NCI-H187 (cell line): ENCODE data around the gene ERO1B.
"Not testable (repeated sequence)": the region's sequence is repeated elsewhere in the genome, so short reads cannot be mapped to it uniquely, and the experiment has no call there.

ENCODE experiments used
- DNase-seq, 2 experiments: peaks; one replicate each; lab custom pipeline; 2025; lab: John Stamatoyannopoulos, UW

ERO1B gene

DNA sequence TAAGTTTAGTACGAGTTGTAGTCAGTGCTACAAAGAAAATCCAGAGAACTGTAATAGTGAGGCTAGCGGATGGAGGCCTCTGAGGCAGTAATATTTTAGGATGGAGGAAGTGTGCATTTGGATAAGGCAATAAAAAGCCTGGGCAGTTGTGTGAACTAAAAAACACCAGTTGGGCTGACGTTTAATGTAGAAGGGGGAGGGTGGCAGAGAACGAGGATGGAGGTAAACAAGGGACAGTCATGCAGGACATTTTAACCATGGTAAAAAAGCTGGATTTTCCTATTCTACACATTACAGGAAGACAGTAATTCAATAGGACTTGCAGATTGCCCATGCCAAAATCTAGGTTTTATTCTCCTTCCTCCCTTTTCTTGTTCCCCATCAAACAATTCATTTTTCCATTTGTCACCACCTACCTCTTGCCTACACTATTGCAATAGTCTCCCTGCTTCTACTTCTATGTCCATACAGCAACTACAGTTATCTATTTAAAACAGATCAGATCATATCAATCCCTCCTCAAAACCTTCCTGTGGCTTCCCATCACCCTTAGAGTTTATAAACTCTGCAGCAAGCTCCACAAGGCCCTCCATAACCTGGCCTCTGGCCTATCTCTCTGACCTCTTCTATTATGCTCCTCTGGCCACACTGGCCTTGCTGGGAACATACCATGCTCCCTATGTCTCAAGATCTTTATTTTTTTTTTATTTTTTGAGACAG is 27.7 kb downstream of the ERO1B start:
- no peak for DNase-seq

DNA sequence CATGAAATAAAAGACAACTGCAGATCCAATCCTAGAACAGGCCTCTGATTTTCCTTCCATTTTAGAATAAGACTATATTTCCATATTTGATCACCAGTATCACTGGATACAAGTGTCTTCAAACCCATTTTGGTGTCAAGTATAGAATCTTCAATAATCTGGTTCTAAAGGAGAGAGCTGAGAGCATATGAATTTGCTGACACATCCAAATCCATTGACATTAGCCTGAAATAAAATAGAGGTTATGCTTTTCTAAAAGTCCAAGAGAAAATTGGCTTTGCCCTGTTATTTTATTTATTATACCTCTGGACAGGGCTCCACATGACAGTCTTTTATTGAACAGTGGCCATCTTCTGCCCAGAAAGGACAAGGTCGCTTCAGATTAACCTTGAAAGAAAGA is 28.6 kb downstream of the ERO1B start:
- no peak for DNase-seq

DNA sequence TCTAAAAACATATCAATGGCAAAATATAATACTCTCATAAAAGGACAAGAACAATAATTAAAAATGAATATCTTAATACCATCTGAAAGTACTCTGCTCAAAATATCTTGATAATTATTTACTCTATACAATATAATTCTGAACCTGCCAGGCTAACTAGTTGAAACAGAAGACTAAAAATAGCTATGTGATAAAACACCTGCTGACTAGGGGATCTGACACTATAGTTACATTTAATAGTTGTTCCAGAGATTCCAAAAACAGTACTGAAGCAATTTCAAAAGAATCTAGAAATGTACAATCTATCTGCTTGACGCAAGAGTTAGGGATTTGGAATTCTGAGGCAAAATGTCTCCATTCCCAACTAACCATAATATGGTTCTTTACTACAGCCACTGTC is 30.2 kb downstream of the ERO1B start:
- DNase-seq: no peak

DNA sequence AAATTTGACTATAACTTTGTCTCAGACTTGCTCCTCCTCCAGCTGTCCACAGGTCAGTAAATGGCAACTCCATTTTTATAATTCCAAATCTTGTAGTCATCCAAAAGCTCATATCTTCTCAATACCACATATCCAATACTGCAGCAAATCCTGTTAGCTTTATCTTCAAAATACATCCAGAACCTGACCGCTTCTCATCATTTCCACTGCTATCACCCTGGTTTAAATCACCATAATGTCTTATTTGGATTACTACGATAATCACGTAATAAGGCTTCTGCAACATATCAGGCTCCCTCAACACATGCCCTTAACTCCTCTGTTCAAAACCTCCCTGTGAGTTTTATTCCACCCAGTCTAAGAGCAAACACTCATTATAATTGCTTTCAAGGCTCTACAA is 34.5 kb downstream of the ERO1B start:
- no peak for DNase-seq

DNA sequence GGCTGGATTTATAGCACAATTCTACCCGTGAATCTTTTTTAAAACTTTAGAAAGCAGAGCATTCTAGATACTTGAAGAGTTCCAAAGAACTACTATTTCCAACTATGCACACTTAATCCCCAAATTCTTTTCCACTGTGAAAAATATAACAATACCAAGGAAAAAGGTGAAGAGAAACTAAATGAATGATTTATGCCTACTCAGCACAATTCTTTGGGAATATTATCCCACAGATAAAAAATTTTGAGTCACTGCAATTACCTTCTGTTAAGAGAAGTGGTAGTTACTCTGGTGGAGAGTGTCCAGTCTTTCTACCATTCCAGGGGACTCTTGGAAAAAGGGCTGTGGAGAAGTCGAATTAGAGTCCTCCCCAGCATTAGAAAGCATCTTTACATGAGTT is 39.2 kb downstream of the ERO1B start:
- DNase-seq: no peak

DNA sequence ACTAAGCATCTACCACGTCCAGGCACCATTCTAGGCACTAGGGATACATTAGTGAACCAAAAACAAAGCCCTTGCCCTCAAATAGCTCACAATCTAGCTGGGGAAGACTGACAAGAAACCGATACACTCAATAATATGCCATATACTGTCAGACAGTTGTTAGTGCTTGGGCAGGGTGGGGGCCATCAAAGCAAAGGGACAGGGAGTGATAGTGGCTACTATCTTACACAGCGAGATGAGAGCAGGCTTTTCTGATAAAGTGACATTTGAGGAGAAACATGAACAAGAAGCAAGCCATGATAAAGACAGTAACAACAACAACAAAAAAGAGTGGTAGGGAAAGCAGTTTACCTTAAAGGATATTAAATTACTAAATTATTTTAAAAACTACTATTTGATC is 41.1 kb downstream of the ERO1B start:
- no peak for DNase-seq

DNA sequence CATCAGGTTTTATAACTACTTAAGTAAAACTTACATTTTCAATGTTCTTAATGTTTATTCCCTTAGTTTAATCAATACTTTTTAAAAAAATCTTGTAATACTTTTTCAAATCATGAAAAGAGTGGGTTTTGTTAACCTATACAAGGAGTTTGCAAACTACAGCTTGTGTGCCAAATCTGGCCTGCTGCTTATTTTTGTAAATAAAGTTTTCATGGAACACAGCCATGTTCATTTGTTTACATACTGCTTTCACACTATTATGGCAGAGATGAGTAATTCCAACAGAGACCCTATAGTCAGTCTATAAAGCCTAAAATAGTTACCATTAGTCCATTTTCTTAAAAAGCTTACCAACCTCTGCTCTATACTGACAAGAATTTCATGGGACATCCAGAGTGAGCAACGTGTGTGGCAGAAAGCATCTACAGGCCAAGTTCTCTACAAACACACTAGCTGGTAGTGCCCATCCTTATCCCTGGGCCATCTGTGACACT is 42.6 kb downstream of the ERO1B start:
- no peak for DNase-seq

DNA sequence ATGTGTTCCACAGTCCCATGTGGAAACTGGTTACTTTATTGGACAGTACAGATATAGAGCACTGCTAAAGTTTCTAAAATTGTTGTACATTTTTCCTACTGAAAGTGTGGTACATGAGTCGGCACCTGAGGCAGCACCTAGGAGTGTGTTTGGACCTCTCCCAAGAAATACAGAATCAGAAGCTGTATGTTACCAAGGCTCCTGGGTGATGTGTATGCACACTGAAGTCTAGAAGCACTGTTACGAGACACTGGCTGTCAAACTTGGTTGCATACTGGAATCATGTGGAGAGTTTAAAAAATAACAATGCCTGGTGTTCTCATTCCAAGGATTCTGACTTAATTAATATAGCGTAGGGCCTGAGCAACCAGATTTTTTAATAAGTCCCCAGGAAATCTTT is 46.6 kb downstream of the ERO1B start:
- DNase-seq: no peak

DNA sequence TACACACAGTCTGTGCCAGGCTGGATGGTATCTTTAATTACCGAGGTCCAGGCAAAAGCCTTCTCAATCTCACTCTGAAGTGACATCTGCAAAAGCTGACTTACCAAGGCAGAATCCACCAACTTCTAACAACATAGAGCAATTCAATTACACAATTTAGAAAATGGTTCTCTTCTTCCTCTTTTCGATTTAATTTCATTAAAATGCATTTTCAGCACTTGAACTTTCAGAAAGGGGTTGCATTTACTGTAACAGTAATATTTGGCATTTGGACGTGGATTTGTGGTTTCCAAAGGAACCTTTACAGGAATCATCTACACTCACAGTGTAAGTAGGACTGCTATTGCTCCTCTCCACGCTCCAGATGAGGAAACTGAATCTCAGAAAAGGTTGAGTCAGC is 53.3 kb downstream of the ERO1B start:
- no peak for DNase-seq

DNA sequence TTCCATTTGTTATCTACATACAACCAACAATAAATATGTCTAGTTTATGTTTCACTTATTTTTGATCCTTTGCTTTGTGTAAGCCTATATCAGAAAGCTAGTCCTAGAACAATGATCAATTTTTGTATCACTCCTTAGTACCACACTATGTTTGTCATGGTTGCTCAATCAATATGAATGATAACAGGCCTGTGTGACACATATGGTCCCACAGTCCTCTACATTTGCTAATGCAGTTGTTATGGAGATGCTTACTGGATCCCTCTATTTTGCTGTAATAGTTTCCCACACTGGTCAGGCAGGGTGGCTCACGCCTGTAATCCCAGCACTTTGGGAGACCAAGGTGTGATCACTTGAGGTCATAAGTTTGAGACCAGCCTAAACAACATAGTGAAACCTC is 59.1 kb downstream of the ERO1B start:
- no peak for DNase-seq

DNA sequence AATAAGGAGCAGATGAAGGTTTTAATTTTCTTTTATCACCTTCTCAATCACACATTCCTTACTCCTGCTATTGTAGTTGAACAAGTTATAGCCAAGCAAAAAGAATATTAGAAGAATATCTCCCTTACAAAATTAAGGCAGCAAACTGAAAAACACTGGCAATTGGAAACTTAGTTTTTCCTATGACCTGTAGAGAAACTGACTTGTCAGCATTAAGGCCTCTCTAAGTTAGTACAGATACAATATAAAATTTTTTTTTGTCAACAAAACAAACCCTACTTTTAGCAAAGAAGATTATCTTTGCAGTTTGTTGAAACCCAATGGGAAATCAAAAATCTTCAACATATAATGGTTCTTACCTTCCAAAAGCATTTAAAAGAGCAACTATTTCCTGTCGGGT is 61.3 kb downstream of the ERO1B start:
- DNase-seq: no peak

DNA sequence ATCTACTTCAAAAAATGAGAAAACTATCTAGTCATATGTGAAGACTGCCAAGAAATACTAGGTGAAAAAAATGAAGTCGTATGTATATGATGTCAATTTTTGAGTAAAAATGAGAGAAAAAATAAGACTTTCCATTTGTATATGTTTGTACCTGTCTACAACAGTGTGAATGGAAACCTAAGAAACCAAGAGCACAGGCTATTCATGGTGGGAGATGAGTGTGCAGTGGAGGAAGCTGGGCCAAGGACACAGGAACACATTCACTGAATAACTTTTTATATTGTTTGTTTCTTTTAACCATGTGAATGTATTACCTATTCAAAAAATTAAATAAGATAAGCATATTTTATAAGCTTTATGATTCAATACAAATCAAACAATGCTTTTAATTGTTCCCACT is 67.0 kb downstream of the ERO1B start:
- no peak for DNase-seq

DNA sequence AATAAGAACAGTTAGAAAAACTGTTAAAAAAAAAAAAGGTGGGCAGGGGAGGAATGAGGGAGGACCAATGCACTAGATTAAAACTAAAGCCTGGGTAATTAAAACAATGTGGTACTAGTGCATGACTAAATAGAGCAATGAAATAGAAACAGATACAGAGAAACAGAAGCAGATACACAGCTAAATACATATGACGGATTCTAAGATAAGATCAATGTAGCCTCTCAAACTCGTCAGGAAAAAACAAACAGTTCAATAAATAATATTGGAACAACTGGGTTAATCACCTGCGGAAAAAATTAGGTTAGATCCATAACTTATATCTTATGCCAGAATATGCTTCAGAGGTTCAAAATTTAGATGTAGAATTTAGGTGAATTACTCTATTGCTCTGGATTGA is 68.2 kb downstream of the ERO1B start:
- DNase-seq: no peak

DNA sequence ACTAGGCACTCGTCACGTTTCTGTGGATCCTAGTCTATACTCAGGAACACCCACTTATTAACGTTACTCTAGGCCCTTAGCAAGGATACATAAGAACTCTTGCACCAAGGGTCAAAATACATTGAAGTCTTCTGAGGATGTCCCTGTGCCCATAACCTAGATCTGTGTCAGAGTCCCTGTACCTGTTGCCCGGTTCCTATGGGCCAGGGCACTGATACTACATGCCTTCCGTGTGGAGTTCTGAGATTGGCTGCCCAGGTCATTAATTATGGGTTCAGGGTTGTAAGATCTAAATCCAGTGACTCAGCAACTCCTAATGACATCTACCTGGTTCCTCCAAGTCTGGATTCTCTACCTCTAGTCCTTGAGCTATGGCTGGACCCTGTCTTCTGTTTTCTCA is 69.9 kb downstream of the ERO1B start:
- DNase-seq: no peak

DNA sequence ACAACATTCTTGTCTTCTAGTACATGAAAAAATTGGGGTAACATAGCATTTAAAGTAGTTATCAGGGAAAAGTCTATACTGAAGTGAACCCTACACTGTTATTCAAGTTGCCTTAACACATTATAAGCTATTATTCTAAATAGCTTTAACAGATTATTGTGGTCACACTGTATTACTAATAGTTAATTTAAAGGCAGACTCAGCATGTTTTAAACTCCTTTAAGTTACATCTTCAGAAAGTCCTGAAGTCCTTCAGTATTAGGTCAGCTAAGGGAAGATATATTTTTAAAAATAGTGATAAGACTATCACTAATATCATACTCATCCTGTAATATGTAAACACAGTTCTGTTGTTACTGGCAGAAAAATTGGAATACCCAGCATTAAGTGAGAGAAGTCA is 72.0 kb downstream of the ERO1B start:
- no peak for DNase-seq

DNA sequence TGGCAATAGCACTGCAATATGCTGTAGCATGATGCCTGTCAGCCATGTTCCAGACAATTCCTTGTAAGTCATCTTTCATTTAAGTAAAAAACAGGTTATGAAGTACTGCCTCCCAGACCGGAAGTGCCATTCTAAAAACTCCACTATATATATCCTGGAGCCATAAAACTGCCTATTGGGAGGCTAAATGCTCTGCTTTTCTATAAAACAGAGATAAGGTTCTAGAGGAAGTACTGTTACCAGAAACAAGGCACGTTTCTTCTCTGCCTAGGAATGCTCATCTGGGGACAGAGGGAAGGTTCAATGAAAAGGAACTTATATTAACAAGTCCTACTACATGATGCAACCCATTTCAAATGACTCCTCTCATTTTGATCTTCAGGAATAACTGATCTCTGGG is 72.6 kb downstream of the ERO1B start:
- DNase-seq: no peak

DNA sequence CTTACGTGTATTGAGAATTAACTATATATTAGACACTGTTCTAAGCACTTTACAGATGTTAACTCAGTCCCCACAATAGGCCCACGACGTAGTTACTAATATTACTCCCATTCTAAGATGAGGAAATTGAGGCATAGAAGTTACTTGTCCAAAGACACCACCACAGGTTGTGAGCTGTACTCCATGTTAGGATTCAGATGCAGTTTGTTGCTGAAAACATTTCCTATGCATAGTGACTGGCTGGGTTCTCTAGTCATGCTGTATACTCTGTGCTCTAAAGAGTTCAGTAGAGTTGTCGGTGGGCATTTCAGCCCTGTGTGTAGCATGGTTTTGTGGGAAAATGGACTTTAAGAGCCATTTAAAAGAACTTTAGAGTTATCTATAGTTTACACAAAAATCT is 74.2 kb downstream of the ERO1B start:
- no peak for DNase-seq

DNA sequence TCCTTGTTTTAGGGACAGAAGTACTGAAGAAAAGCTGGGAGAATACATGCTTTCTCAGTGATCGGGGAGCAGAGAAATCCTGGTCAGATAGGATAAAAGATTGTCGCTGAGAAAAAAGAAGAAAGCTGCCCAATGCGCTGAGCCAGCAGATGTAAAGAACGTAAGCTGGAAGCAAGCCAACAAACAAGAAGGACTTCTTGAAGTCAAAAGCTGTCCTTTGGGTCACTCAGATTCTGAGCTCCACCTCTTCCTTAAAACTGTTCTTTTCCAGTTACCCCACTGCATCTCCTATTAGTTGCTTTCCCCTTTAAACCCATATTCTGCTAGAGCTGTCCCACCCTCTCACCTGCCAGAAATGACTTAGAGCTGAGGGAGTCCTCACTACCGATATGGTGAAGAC is 74.6 kb downstream of the ERO1B start:
- DNase-seq: no peak

DNA sequence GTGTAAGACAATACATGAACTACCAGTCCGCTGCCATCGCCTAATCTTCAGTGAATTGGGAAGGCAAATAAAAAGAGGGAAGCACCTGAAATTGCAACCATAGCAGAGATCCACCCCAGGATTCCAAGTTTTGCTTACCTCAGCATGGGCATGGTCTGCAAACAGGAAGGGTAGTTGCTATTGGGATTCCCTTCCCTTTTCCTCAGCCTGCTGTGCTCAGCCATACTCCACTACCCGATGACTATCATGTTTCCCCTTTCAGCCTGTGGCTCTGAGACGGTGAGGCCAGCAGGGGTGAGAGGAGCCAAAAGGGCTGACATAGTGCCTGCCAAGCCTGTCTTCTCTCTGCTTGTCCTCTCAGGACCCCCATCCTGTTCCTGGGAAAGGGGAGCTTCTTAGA is 75.2 kb downstream of the ERO1B start:
- no peak for DNase-seq

DNA sequence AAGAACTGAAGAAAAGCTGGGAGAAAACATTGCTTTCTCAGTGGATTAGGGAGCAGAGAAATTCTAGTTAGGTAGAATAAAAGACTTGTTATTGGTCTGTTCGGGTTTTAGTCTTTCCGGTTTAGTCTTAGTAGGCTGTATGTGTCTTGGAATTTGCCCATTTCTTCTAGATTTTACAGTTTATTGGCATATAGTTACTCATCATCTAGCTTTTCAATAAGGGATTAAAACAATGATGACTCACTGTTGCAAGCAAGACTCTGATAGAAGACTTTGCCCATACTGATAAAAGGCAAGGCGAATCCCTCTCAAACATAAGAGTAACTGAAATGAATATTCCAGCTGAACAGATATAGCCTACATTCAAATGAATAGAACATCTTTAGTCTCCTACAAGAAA is 77.1 kb downstream of the ERO1B start:
- no peak for DNase-seq

DNA sequence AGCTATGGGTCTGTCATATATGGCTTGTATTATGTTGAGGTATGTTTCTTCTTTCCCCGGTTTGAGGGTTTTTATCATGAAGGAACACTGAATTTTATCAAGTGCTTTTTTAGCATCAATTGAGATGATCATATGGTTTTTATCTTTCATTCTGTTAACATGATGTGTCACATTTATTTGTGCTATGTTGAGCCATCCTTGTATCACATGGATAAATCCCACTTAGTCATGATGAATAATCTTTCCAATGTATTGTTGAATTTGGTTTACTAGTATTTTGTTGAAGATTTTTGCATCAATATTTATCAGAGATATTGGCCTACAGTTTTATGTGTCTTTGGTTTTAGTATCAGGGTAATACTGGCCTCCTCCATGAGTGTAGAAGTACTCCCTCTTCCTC is 77.7 kb downstream of the ERO1B start:
- no peak for DNase-seq

DNA sequence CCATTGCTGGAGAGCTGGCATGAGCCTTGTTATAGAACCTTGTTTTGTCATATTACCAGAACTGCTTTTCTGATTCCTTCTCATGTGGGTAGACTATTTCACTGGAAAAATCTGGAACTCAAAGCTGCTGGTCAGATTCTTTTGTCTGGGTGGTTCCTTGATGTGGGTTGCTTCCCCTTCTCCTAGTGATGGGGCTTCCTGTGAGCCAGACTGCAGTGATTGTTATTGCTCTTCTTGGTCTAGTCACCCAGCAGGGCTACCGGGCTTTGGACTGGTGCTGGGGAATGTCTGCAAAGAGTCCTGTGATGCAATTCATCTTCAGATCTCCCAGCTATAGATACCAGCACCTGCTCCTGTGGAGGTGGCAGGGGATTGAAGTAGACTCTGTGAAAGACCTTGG is 80.0 kb downstream of the ERO1B start:
- no peak for DNase-seq

DNA sequence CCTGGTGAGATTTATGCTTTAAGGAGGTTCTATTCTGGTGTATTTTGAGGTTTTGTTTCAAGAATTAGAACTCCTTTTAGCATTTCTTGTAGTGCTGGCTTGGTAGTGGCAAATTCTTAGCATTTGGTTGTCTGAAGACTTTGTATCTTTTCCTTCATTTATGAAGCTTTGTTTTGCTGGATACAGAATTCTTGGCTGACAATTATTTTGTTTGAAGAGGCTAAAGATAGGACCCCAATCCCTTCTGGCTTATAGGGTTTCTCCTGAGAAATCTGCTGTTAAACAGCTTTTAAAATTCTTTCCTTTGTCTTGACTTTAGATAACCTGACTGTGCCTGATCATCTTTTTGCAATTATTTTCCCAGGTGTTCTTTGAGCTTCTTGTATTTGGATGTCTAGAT is 80.8 kb downstream of the ERO1B start:
- no peak for DNase-seq

DNA sequence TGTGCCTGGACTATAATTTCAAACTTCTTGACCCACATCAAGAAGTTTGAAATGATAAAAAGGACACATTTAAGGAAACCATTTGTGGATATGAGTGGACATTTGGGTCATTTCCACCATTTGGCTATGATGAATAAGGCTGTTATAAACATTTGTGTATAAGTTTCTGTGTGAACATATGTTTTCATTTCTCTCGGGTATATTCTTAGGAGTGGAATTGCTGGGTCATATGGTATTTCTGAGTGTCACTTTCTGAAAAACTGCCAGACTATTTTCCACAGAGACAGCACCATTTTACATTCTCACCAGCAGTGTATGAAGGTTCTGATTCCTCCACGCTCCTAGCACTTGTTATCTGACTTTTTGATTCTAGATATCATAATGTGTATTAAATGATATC is 88.6 kb downstream of the ERO1B start:
- no peak for DNase-seq

DNA sequence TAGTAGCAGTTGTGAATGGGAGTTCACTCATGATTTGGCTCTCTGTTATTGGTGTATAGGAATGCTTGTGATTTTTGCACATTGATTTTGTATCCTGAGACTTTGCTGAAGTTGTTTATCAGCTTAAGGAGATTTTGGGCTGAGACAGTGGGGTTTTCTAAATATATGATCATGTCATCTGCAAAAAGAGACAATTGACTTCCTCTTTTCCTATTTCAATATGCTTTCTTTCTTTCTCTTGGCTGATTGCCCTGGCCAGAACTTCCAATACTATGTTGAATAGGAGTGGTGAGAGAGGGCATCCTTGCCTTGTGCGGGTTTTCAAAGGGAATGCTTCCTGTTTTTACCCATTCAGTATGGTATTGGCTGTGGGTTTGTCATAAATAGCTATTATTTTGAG is 93.7 kb downstream of the ERO1B start:
- DNase-seq: not testable (repeated sequence)
